ENCODE results near the gene PRB2.
"Not testable (repeated sequence)": the region's sequence is repeated elsewhere in the genome, so short reads cannot be mapped to it uniquely, and the experiment has no call there.

Gene PRB2

DNA sequence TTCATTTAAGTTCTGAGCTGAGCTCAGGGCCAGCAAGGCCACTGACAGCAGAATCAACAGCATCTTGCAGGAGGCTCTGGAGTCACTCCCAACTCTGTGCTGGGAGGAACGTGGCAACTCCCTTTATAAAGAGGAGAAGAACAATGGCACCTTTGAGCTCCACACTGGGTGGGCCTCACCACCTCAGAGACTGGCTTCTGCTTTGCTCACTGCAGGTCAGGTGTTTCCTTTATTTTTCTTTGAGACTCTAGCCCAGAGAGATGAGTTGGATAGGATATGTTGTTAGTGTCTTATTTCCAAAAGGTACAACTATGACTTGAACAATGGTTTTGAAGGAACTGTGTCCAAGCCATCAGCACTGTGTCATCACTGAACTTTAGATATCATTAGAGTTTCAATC lies at the start of gene PRB2:
Gene PRB2 (minus strand): TSS at position 101 of the 400 bp plus-strand sequence. CDS start 38 bp downstream, at position 63.
- in situ Hi-C loops (cut with MboI; ENCODE audit: low pct_unique_long_range_greater_than_20kb, low sequenced_read_pairs); DNase-seq: not testable (repeated sequence)

DNA sequence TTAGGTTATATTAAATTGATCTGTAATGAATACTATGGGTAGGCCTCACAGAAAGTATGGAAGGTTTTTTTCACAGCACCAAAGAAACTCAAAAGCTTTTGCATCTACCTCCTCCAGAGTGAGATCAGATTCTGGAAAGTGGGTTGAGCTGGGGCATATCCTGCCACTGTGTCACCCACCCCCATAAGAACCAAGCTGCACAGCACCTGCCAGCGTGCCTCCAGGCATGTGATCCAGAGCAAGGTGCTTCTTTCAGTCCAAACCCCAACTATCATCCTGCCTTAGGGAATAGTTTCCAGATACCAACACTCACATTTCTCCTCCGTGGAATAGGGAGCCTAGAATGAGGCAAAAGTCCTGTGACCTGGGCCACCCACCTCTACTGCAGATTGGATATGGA lies 42.6 kb upstream of the PRB2 start:
- in situ Hi-C loops (cut with MboI; ENCODE audit: low pct_unique_long_range_greater_than_20kb, low sequenced_read_pairs) = no loop called here
- no peak for DNase-seq

DNA sequence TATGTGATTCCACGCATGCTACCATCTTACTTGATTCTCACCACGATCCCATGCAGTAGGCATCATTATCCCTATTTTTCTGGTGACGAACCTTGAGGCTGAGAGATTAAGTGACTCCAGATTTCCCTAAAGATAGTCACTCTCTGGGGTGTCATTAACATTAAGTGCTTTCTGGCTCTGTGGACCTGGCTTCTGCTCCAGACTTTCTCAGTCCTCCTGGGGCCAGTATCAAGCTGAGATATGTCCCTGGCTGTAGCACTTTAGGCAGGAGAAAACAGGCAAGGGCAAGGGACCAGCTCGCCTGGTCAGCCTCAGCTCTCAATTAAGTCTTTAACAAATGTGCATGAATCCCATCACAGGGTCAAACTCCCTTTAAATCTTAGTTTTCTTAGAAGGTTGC lies 38.3 kb upstream of the PRB2 start:
- in situ Hi-C loops (cut with MboI; ENCODE audit: low pct_unique_long_range_greater_than_20kb, low sequenced_read_pairs) = no loop called here

DNA sequence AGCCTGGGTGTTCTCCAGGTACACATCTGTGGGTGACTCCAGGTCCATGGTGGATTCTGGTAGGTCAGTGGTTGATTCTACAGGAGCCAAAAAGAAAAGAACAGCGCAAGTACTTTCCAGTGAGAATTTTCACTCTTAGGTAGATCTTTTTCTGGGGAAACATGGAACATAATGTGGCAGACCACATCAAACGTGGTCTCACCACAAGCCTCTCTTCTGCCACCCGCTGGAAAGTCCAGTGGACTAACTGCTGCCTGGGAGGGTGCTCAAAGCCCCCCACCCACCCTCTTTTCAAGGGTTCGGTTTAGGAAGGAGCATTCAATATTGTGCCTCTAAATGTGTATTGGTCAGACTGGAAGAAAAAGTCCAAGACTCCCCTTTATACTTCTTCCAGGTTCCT lies 36.1 kb upstream of the PRB2 start:
- DNase-seq = no peak

More for the DNA sequence above, 38.3 kb upstream of the PRB2 start:
- no peak for DNase-seq

GRCh38 chr12:11427341-11427740 lies 32.0 kb upstream of the PRB2 start:
- in situ Hi-C loops (cut with MboI; ENCODE audit: low pct_unique_long_range_greater_than_20kb, low sequenced_read_pairs) = no loop called here

More for the DNA sequence above, 36.1 kb upstream of the PRB2 start:
- in situ Hi-C loops (cut with MboI; ENCODE audit: low pct_unique_long_range_greater_than_20kb, low sequenced_read_pairs) = no loop called here

GRCh38 chr12:11412731-11413130 lies 17.4 kb upstream of the PRB2 start:
- DNase-seq = no peak
- in situ Hi-C loops (cut with MboI; ENCODE audit: low pct_unique_long_range_greater_than_20kb, low sequenced_read_pairs) = no loop called here

More at GRCh38 chr12:11427341-11427740, 32.0 kb upstream of the PRB2 start:
- no peak for DNase-seq

- no peak for DNase-seq
- in situ Hi-C loops (cut with MboI; ENCODE audit: low pct_unique_long_range_greater_than_20kb, low sequenced_read_pairs) = no loop called here
These were observed 12.7 kb upstream of the PRB2 start for GRCh38 chr12:11408096-11408495.

- DNase-seq = no peak
- in situ Hi-C loops (cut with MboI; ENCODE audit: low pct_unique_long_range_greater_than_20kb, low sequenced_read_pairs) = no loop called here
These were observed 2.0 kb upstream of the PRB2 start for GRCh38 chr12:11397366-11397765.

DNA sequence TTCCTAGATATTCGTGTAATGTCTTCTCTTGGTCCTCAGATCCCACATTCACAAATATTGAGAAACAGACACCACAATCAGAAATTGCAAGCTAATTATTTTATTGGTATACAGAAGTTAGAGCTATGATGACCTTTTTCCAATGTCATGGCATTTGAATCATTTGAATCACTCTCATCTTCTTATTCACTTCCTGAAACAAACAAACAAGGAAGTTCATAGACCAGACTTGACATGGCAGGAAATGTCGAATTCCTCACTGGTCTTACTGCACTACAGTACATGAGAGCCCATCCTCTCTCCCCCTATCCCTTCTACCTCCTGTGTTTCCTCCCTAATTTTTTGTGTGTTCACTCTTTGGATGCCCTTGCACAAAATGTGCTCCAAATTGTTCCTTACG lies 3.9 kb downstream of the PRB2 start:
- in situ Hi-C loops (cut with MboI; ENCODE audit: low pct_unique_long_range_greater_than_20kb, low sequenced_read_pairs); DNase-seq: not testable (repeated sequence)

- DNase-seq; in situ Hi-C loops (cut with MboI; ENCODE audit: low pct_unique_long_range_greater_than_20kb, low sequenced_read_pairs): not testable (repeated sequence)
These were observed 17.9 kb downstream of the PRB2 start for GRCh38 chr12:11377420-11377819.

- in situ Hi-C loops (cut with MboI; ENCODE audit: low pct_unique_long_range_greater_than_20kb, low sequenced_read_pairs) = no loop called here
- no peak for DNase-seq
These were observed 34.2 kb downstream of the PRB2 start for GRCh38 chr12:11361151-11361550.

DNA sequence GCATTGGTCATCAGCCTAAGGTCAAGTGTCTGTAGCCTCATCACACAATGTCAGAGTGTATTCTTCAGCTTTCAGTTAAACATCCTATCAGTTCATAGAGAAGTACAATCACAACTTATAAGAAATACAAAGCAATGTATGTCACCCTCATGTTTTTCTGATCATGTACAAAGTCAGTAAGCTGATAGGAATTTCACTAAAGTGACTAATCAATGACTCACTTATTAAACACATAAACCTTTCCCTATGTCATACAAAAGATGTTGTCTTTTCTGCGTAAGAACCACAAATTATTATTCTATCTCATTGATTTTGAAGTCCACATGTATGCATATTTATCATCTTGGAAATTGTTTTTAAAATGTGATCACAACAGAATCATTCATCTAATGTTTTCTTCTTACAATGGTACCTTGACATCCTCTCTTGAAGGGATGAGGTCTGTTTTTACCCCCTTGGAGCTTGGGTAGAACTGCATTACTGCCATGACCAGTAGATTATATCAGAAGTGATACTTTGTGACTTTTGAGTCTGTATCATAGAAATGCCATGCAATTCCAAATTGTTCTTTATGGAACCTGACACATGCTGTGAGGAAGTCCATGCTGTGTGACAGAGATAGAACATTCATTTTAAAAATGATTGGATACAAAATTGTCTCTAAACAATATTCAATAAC lies 35.0 kb downstream of the PRB2 start:
- DNase-seq; in situ Hi-C loops (cut with MboI; ENCODE audit: low pct_unique_long_range_greater_than_20kb, low sequenced_read_pairs): not testable (repeated sequence)

- in situ Hi-C loops (cut with MboI; ENCODE audit: low pct_unique_long_range_greater_than_20kb, low sequenced_read_pairs) = not testable (repeated sequence)
These were observed 43.6 kb downstream of the PRB2 start for GRCh38 chr12:11351736-11352135.

GRCh38 chr12:11348439-11348838 lies 46.9 kb downstream of the PRB2 start:
- in situ Hi-C loops (cut with MboI; ENCODE audit: low pct_unique_long_range_greater_than_20kb, low sequenced_read_pairs) = no loop called here
- no peak for DNase-seq

More at GRCh38 chr12:11351736-11352135, 43.6 kb downstream of the PRB2 start:
- DNase-seq = not testable (repeated sequence)

DNA sequence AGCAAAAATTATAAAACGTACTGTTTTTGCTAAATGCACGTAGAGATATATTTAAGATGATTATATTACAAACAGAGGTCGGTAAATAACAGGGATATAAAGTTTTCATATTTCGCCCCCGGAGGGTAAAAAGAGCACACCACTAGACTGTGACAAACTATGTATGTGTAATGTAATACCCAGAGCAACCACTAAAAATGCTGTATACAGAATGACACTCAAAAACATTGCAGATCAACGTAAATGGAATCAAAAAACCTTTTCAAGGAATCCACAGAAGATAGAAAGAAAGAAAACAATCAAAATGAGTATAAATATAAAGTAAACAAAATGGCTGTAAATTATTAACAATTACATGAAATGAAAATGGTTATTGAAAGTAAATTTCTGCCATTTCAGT lies 47.6 kb downstream of the PRB2 start:
- peak; percentile 3 for DNase-seq

DNA sequence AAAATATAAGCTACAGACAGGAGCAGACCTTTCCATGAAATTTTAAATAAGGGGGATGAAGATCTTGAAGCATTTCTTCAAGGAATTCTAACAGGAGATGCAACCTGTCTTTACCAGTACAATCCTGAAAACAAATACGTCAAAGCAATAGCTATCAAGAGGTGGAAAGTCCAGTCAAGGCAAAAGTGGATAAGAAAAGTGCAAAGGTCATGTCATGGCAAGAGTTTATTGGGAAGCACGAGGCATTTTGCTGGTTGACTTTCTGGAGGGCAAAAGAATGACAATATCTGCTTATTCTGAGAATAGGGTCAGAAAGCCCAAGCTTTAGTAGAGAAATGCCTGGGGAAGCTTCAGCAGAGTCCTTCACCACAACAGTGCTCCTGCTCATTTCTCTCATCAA lies 50.9 kb downstream of the PRB2 start:
- in situ Hi-C loops (cut with MboI; ENCODE audit: low pct_unique_long_range_greater_than_20kb, low sequenced_read_pairs) = no loop called here
- no peak for DNase-seq

More for the DNA sequence above, 47.6 kb downstream of the PRB2 start:
- in situ Hi-C loops (cut with MboI; ENCODE audit: low pct_unique_long_range_greater_than_20kb, low sequenced_read_pairs) = no loop called here

All from KBM-7 (cell line).